Endothelial cell of umbilical vein (primary cell): ENCODE data around the gene MPLKIP. TPM values are rescaled to one million over a fixed set of nuclear protein-coding genes. Genes with fewer than 3 reads are reported as not detected.
"Not testable (repeated sequence)": the region's sequence is repeated elsewhere in the genome, so short reads cannot be mapped to it uniquely, and the experiment has no call there.

Source experiments
- BruUV-seq: library from RNA; stranded (reverse); fragments of 400-500 nt; replicated peaks from 2 replicates; lab custom pipeline; 2021; lab: Mats Ljungman, UMichigan
- CTCF ChIA-PET: fragments of 300-600, 350-600 bp; sonication (Branson Sonifier 250); formaldehyde crosslinking; loops from one replicate; lab custom pipeline; 2021; ENCODE audit warnings: antibody characterized with exemption, inconsistent platforms; lab: Charles Lee
- POLR2A ChIA-PET: fragments of 300-600, 350-600 bp; sonication (Branson Sonifier 250); formaldehyde crosslinking; loops from one replicate; lab custom pipeline; 2021; ENCODE audit warnings: antibody characterized with exemption, inconsistent platforms; lab: Charles Lee
- DNase-seq: peaks from one replicate; pipeline ENCODE4 v3.0.0-alpha.2; 2011; ENCODE audit warnings: low read depth, low spot score
- FAIRE-seq: peaks from 2 replicates; lab custom pipeline; 2011; peaks lifted over from hg19 to GRCh38; lab: Jason Lieb, UNC
- H2AFZ ChIP-seq: 2 replicates; pipeline ENCODE4 v1.6.0; 2012; ENCODE audit warnings: low read depth, low read length, control low read depth, inconsistent platforms
- H3K27ac ChIP-seq: 2 replicates; pipeline ENCODE4 v1.5.1; 2011; ENCODE audit warnings: low read depth, mild to moderate bottlenecking, control low read depth, low read length, moderate library complexity; ENCODE audit not compliant: insufficient read depth
- H3K27me3 ChIP-seq, 2 experiments: 2 replicates each; pipeline versions ENCODE4 v1.6.0 to v1.6.1; 2011; ENCODE audit warnings: low read length in 2 of 2, mixed read lengths in 1 of 2; ENCODE audit not compliant: control insufficient read depth in 2 of 2, insufficient read depth in 2 of 2
- H3K36me3 ChIP-seq, 2 experiments: 2 replicates in 1 of 2; 3 replicates in 1 of 2; pipeline ENCODE4 v1.5.1; 2011; ENCODE audit warnings: low read length in 2 of 2, mild to moderate bottlenecking in 1 of 2, moderate library complexity in 1 of 2; ENCODE audit not compliant: control insufficient read depth in 2 of 2, insufficient read depth in 2 of 2; ENCODE audit errors: extremely low read depth in 1 of 2
- H3K4me1 ChIP-seq: 3 replicates; pipeline ENCODE4 v1.5.1; 2011; ENCODE audit warnings: mild to moderate bottlenecking, low read length; ENCODE audit not compliant: control insufficient read depth, insufficient read depth; ENCODE audit errors: extremely low read depth
- H3K4me2 ChIP-seq: 2 replicates; pipeline ENCODE4 v1.6.1; 2011; ENCODE audit warnings: low read length, control low read depth, mixed read lengths; ENCODE audit not compliant: insufficient read depth
- H3K4me3 ChIP-seq, 3 experiments: fragments of 200-600 bp in 1 of 3; sonication (generic), shearing (Covaris generic) in 1 of 3; replicated peaks in 1 of 3; 2 replicates each; pipeline ENCODE4 v1.5.1; 2011 to 2016; ENCODE audit warnings: control low read depth in 3 of 3, low read length in 3 of 3, mild to moderate bottlenecking in 2 of 3, inconsistent platforms in 1 of 3, low read depth in 1 of 3, moderate library complexity in 1 of 3; ENCODE audit not compliant: insufficient read depth in 1 of 3
- H3K79me2 ChIP-seq: 2 replicates; pipeline ENCODE4 v1.6.0; 2012; ENCODE audit warnings: low read length, inconsistent platforms; ENCODE audit not compliant: control insufficient read depth, insufficient read depth
- H3K9ac ChIP-seq: replicated peaks from 2 replicates; pipeline ENCODE3; 2011; ENCODE audit warnings: low read length, control low read depth; ENCODE audit not compliant: insufficient read depth; ENCODE audit errors: extremely low read depth
- H3K9me1 ChIP-seq: replicated peaks from 3 replicates; pipeline ENCODE4 v1.6.0; 2011; ENCODE audit warnings: mild to moderate bottlenecking, low read length; ENCODE audit not compliant: control insufficient read depth, insufficient read depth; ENCODE audit errors: extremely low read depth
- H3K9me3 ChIP-seq: replicated peaks from 2 replicates; pipeline ENCODE4 v1.5.1; 2012; ENCODE audit warnings: low read length, inconsistent platforms; ENCODE audit not compliant: control insufficient read depth, insufficient read depth
- H4K20me1 ChIP-seq: replicated peaks from 2 replicates; pipeline ENCODE3; 2011; ENCODE audit warnings: mild to moderate bottlenecking, low read length; ENCODE audit not compliant: control insufficient read depth, insufficient read depth; ENCODE audit errors: extremely low read depth
- EZH2 ChIP-seq: IDR thresholded peaks from 2 replicates; pipeline ENCODE4 v1.6.1; 2012; ENCODE audit warnings: borderline replicate concordance, low read depth, mild to moderate bottlenecking, moderate library complexity, low read length, inconsistent platforms; ENCODE audit not compliant: severe bottlenecking
- FOS ChIP-seq: IDR thresholded peaks from 2 replicates; pipeline ENCODE4 v1.6.1; 2011; ENCODE audit warnings: mild to moderate bottlenecking, low read length, moderate library complexity, borderline replicate concordance; ENCODE audit not compliant: insufficient read depth
- GATA2 ChIP-seq: IDR thresholded peaks from 2 replicates; pipeline ENCODE4 v1.7.0; 2011; ENCODE audit warnings: low read depth, mild to moderate bottlenecking, moderate library complexity, mixed read lengths, low read length; ENCODE audit not compliant: insufficient read length, insufficient read depth
- JUN ChIP-seq: IDR thresholded peaks from 2 replicates; pipeline ENCODE4 v1.6.1; 2011; ENCODE audit warnings: borderline replicate concordance, low read depth; ENCODE audit not compliant: insufficient read length, insufficient read depth
- MYC ChIP-seq: IDR thresholded peaks from one replicate; pipeline ENCODE4 v1.6.1; 2011; ENCODE audit warnings: mild to moderate bottlenecking, low read depth, low read length
- POLR2A ChIP-seq: IDR thresholded peaks from 2 replicates; pipeline ENCODE4 v1.6.1; 2012; ENCODE audit warnings: low read depth, mild to moderate bottlenecking, control low read depth, low read length
- POLR2AphosphoS5 ChIP-seq: IDR thresholded peaks from 2 replicates; pipeline ENCODE4 v1.6.1; 2012; ENCODE audit warnings: low read depth, mild to moderate bottlenecking, control low read depth, low read length, moderate library complexity; ENCODE audit not compliant: insufficient read depth
- dilution Hi-C: fragments of 300-500 bp; cut with MboI; formaldehyde crosslinking; loops from one replicate; pipeline ENCODE4 v1.15.0; 2019; ENCODE audit warnings: low sequenced_read_pairs; ENCODE audit not compliant: extremely low pct_ligation_motif_present
- intact Hi-C: fragments of 100-400 bp; cut with micrococcal nuclease; formaldehyde crosslinking; loops from one replicate; pipeline ENCODE4 v1.10.0; 2022
- polyA plus RNA-seq, 4 experiments: library from polyadenylated mRNA; depleted of rRNA in 3 of 4; stranded (reverse) in 3 of 4; unstranded in 1 of 4; fragments of >200 nt; gene quantifications; 2 replicates each; pipeline versions ENCODE4 v1.2.1 to v1.2.3, GENCODE V29; 2011 to 2012; ENCODE audit warnings: missing spikeins in 1 of 4
- total RNA-seq: library from RNA; stranded (reverse); gene quantifications from 2 replicates; pipeline ENCODE4 v1.2.3, GENCODE V29; 2021
- TF ChIP-seq, protein P1 (sequence below): IDR thresholded peaks from 2 replicates; pipeline ENCODE4 v1.6.1; 2011; ENCODE audit not compliant: insufficient read depth, insufficient read length
- TF ChIP-seq, protein P2 (sequence below), 2 donors: IDR thresholded peaks; 1 replicate in 1 of 2; 2 replicates in 1 of 2; pipeline ENCODE4 v1.5.1; 2011; ENCODE audit warnings: low read length in 2 of 2, mild to moderate bottlenecking in 2 of 2, moderate library complexity in 2 of 2, control low read depth in 1 of 2, inconsistent platforms in 1 of 2, low read depth in 1 of 2; ENCODE audit not compliant: insufficient read depth in 1 of 2; ENCODE audit errors: extremely low read depth in 1 of 2

MPLKIP gene
- total and polyA plus RNA-seq, 2 donors (not counting 3 experiments of a cell fraction or from before 2014, with no cell fraction given), result 40.9 to 56.4 TPM

DNA sequence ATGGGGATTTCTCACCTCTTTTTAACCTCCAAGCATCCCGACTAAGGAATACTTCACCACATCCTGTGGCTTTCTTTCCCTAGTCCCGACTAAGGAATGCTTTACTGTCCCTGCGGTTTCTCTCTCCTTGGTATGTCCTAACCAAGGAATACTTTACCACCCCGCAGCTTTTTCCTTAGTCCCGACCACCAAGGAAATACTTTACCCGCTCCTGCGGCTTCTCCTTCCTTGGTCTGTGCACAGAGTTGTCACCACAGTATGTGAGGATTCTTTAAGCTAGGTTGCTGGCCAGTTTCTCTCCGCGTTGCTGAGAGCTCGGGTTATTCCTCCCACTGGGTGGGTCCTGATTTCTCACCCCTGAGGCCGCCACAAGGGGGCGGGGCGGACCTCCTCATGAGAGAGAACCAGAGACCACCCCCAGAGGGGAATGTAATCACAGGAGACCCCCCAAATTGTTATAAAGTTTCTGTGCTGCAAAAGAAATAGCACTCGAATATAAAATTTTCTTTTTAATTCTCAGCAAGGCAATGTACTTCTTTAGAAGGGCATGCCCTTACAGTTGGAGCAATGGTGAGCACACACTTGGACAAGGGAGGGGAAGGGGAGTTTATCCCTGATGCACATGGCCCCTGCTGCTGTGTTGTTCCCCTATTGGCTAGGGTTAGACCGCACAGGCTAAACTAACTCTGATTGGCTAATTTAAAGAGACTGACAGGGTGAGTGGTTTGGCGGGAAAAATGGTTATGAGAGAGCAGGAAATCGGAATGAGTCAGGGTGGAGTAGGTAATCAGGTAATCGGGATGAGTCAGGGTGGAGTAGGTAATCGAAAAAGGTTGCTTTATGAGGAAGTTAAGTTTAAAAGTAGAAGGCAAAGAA lies 13.2 kb upstream of the MPLKIP start:
- no peaks in the 10 kb centered on the region for H3K9me1 ChIP-seq
- H3K4me3 ChIP-seq, result no peak overlapping the region
- no peak overlapping the region for H3K4me2 ChIP-seq
- ChIA-PET CTCF (no interaction called here), POLR2A (no interaction called here)
- intact Hi-C loops, result no loop called here
- H3K9ac ChIP-seq, result no peak overlapping the region
- dilution Hi-C loops, result no loop called here
- H2AFZ ChIP-seq, result no peak overlapping the region
- BruUV-seq, result no TSS peak
- no peaks in the 10 kb centered on the region for H3K79me2 ChIP-seq
- FAIRE-seq (no peak), DNase-seq (no peak)
- no peaks in the 10 kb centered on the region for H3K36me3 ChIP-seq
- TF ChIP-seq JUN, result no peak
- TF ChIP-seq POLR2A, result no peak
- no peak for TF ChIP-seq GATA2
- TF ChIP-seq, protein P1, sequence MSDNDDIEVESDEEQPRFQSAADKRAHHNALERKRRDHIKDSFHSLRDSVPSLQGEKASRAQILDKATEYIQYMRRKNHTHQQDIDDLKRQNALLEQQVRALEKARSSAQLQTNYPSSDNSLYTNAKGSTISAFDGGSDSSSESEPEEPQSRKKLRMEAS, result no peak
- TF ChIP-seq POLR2AphosphoS5, result no peak
- no peak for TF ChIP-seq FOS
- TF ChIP-seq, protein P2, sequence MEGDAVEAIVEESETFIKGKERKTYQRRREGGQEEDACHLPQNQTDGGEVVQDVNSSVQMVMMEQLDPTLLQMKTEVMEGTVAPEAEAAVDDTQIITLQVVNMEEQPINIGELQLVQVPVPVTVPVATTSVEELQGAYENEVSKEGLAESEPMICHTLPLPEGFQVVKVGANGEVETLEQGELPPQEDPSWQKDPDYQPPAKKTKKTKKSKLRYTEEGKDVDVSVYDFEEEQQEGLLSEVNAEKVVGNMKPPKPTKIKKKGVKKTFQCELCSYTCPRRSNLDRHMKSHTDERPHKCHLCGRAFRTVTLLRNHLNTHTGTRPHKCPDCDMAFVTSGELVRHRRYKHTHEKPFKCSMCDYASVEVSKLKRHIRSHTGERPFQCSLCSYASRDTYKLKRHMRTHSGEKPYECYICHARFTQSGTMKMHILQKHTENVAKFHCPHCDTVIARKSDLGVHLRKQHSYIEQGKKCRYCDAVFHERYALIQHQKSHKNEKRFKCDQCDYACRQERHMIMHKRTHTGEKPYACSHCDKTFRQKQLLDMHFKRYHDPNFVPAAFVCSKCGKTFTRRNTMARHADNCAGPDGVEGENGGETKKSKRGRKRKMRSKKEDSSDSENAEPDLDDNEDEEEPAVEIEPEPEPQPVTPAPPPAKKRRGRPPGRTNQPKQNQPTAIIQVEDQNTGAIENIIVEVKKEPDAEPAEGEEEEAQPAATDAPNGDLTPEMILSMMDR (IDR thresholded peaks at IDR 0.05; ENCODE audit: extremely low read depth in 1 of 2, insufficient read depth in 1 of 2, low read depth in 1 of 2, low read length in 2 of 2), result no peak
- TF ChIP-seq MYC, result no peak
- no peak for TF ChIP-seq EZH2
- H3K9me3 ChIP-seq, result no peaks in the 10 kb centered on the region
- H3K27me3 ChIP-seq, result no peaks in the 10 kb centered on the region
- no peaks in the 10 kb centered on the region for H4K20me1 ChIP-seq
- no peaks in the 10 kb centered on the region for H3K4me1 ChIP-seq
- H3K27ac ChIP-seq, result no peak overlapping the region

DNA sequence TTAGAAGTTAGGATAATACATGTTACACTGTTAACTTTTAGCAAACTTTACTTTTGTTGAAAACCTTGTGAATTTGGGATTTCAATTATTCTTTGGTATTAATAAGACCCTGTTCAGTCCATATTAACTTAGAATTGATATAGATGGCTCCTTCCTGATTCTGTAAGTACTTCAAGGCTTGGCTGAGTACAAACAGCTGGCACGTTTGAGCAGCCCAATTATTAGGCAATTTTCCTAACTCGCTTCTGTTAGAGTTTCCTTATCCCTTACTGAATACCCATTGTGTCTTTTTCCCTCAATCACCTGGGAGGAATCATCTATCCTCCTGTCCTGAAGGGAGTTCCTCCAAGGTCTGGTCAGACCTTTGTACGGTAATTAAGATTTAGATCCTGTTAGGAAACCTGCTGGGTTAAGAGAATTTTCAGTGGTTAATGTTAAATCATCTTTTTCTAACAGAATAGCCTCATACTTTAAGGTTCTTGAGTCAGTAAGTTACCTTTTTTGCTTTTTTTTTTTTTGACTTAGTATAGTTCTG lies 11.2 kb upstream of the MPLKIP start:
- H3K4me2 ChIP-seq, H2AFZ ChIP-seq, CTCF ChIA-PET, H3K79me2 ChIP-seq, H4K20me1 ChIP-seq, dilution Hi-C loops, H3K9me1 ChIP-seq, intact Hi-C loops, H3K9ac ChIP-seq, H3K27me3 ChIP-seq, H3K4me3 ChIP-seq, H3K27ac ChIP-seq, POLR2A ChIA-PET, FAIRE-seq, BruUV-seq, H3K9me3 ChIP-seq, H3K4me1 ChIP-seq, DNase-seq, H3K36me3 ChIP-seq: not testable (repeated sequence)
